Coronary artery (tissue), 2 donors: ENCODE measurements around the gene MAEA.
A peak's percentile ranks its signal among the peaks of the same experiment; 100 is the strongest.

ENCODE experiments used
- DNase-seq: peaks from one replicate; pipeline ENCODE4 v3.0.0-alpha.2; 2017; ENCODE audit warnings: low spot score
- H3K27ac ChIP-seq, 2 donors: fragments of 200-600 bp; sonication (generic); one replicate each; pipeline ENCODE4 v1.5.1; 2016 to 2019
- H3K4me3 ChIP-seq: fragments of 200-600 bp; sonication (generic); 2 replicates; pipeline ENCODE4 v1.5.1; 2016; ENCODE audit warnings: mild to moderate bottlenecking, moderate library complexity
- TF ChIP-seq, protein P1 (sequence below): fragments of 200-600 bp; sonication (generic); IDR thresholded peaks from one replicate; pipeline ENCODE4 v1.5.1; 2019; ENCODE audit warnings: antibody characterized with exemption

Gene MAEA

GRCh38 chr4:1297023-1297395 lies 7.3 kb downstream of the MAEA start:
- Histone ChIP-seq H3K4me3 (no peak overlapping the region), H3K27ac (no peak overlapping the region)
- TF ChIP-seq, protein P1, sequence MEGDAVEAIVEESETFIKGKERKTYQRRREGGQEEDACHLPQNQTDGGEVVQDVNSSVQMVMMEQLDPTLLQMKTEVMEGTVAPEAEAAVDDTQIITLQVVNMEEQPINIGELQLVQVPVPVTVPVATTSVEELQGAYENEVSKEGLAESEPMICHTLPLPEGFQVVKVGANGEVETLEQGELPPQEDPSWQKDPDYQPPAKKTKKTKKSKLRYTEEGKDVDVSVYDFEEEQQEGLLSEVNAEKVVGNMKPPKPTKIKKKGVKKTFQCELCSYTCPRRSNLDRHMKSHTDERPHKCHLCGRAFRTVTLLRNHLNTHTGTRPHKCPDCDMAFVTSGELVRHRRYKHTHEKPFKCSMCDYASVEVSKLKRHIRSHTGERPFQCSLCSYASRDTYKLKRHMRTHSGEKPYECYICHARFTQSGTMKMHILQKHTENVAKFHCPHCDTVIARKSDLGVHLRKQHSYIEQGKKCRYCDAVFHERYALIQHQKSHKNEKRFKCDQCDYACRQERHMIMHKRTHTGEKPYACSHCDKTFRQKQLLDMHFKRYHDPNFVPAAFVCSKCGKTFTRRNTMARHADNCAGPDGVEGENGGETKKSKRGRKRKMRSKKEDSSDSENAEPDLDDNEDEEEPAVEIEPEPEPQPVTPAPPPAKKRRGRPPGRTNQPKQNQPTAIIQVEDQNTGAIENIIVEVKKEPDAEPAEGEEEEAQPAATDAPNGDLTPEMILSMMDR: no peak
- no peak for DNase-seq

GRCh38 chr4:1297456-1298325 lies 8.0 kb downstream of the MAEA start:
- TF ChIP-seq, protein P1: no peak
- H3K27ac ChIP-seq: no peak overlapping the region

GRCh38 chr4:1298461-1298860 lies 8.8 kb downstream of the MAEA start:
- Histone ChIP-seq H3K4me3 (no peak overlapping the region), H3K27ac (no peak overlapping the region)
- TF ChIP-seq, protein P1: no peak
- DNase-seq: no peak

More at GRCh38 chr4:1297456-1298325, 8.0 kb downstream of the MAEA start:
- no peak for DNase-seq
- H3K4me3 ChIP-seq: no peak overlapping the region

DNA sequence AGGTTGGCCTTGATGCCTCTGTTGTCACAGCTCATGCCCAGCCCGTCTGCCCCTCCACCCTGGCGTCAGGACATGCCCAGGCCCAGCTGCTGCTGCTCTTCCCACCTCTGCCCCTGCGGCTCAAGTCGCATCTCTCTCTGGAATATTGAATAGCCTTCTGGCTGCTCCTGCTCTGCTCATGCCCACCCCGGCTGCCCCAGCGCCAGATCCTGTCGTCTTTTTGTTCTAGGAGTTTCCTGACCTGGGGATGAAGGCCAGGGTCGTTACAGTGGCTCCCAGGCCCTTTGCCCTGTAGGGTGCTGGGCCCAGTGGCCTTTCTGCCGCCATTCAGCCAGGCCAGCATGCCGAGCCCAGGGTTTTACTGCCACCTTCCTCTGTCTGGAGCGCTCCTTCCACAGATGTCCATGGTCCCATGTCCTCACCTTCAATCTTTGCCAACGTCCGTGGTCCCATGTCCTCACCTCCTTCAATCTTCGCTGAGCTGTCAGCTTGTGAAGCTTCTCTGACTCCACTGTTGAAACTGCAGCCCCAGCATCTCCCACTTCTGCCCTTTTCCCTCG lies 9.7 kb downstream of the MAEA start:
- Histone ChIP-seq H3K27ac (no peak overlapping the region), H3K4me3 (no peak overlapping the region)
- no peak for DNase-seq
- TF ChIP-seq, protein P1: no peak

- TF ChIP-seq, protein P1: no peak
Observed at GRCh38 chr4:1300466-1301455, 11.1 kb downstream of the MAEA start.

GRCh38 chr4:1302159-1302558 lies 12.5 kb downstream of the MAEA start:
- Histone ChIP-seq H3K4me3 (no peak overlapping the region), H3K27ac (no peak overlapping the region)
- TF ChIP-seq, protein P1: no peak
- DNase-seq: no peak

More at GRCh38 chr4:1300466-1301455, 11.1 kb downstream of the MAEA start:
- Histone ChIP-seq H3K27ac (peak overlapping the region in 1 of 2 donors; percentile 72), H3K4me3 (no peak overlapping the region)
- no peak for DNase-seq
